Colonic mucosa (tissue), 4 donors: Measurements from ENCODE around the gene FAM47B. TPM values are rescaled to one million over a fixed set of nuclear protein-coding genes. Genes with fewer than 3 reads are reported as not detected.

Experiments
- DNase-seq: peaks from one replicate; pipeline ENCODE4 v3.0.0-alpha.2; 2020
- H3K27ac ChIP-seq: fragments of 200-600 bp; one replicate; pipeline ENCODE4 v1.8.0; 2021
- H3K27me3 ChIP-seq: fragments of 200-600 bp; one replicate; pipeline ENCODE4 v1.8.0; 2021
- H3K36me3 ChIP-seq: fragments of 200-600 bp; one replicate; pipeline ENCODE4 v1.8.0; 2021
- H3K4me1 ChIP-seq: fragments of 200-600 bp; one replicate; pipeline ENCODE4 v1.8.0; 2021; ENCODE audit warnings: mild to moderate bottlenecking
- H3K4me3 ChIP-seq: fragments of 200-600 bp; one replicate; pipeline ENCODE4 v1.8.0; 2021
- H3K9ac ChIP-seq, 2 donors: one replicate each; pipeline ENCODE4 v1.7.0; 2013; ENCODE audit warnings: control low read depth in 2 of 2, low read depth in 2 of 2, low read length in 2 of 2
- H3K9me3 ChIP-seq: fragments of 200-600 bp; one replicate; pipeline ENCODE4 v1.8.0; 2021
- CTCF ChIP-seq: fragments of 200-600 bp; IDR thresholded peaks from one replicate; pipeline ENCODE4 v1.8.0; 2022; ENCODE audit warnings: antibody characterized with exemption, mild to moderate bottlenecking
- intact Hi-C: fragments of 100-400 bp; cut with DNase I; formaldehyde crosslinking; loops from one replicate; pipeline ENCODE4 v1.14.1; 2022
- total RNA-seq, 2 donors: library from RNA; stranded (reverse); fragmentation: NEBNext Ultra II Directional in 1 of 2; extraction: Animal tissue kit (Norgen Biotek cat#: 25700) in 1 of 2; gene quantifications; one replicate each; pipeline ENCODE4 v1.2.1, GENCODE V29; 2021
- donor health status: healthy.
- donor health status: DM: no; HTN: no; CAD: no.
- donor health status: DM: no; HTN: no; CAD: no.

The FAM47B gene
- total RNA-seq, 2 donors from 2014 or later = not detected

GRCh38 chrX:34943235-34943634 lies 639 bp downstream of the FAM47B start:
- Histone ChIP-seq H3K36me3 (no peaks in the 10 kb centered on the region), H3K27me3 (no peaks in the 10 kb centered on the region), H3K4me1 (no peaks in the 10 kb centered on the region), H3K4me3 (no peak overlapping the region), H3K9ac (no peak overlapping the region), H3K27ac (no peak overlapping the region), H3K9me3 (no peaks in the 10 kb centered on the region)
- DNase-seq = no peak
- no peak for TF ChIP-seq CTCF
- intact Hi-C loops = no loop called here

- Histone ChIP-seq H3K9ac (no peak overlapping the region), H3K4me3 (no peak overlapping the region), H3K27me3 (no peaks in the 10 kb centered on the region), H3K36me3 (no peaks in the 10 kb centered on the region), H3K9me3 (no peaks in the 10 kb centered on the region), H3K4me1 (no peaks in the 10 kb centered on the region), H3K27ac (no peak overlapping the region)
- no peak for TF ChIP-seq CTCF
- no peak for DNase-seq
- intact Hi-C loops = no loop called here
Measured at GRCh38 chrX:34956916-34957315, 14.3 kb downstream of the FAM47B start.

- H3K36me3 ChIP-seq = no peaks in the 10 kb centered on the region
- no peak for DNase-seq
- no peaks in the 10 kb centered on the region for H3K27me3 ChIP-seq
- no peak overlapping the region for H3K27ac ChIP-seq
- H3K9me3 ChIP-seq = no peaks in the 10 kb centered on the region
- no peaks in the 10 kb centered on the region for H3K4me1 ChIP-seq
- intact Hi-C loops = no loop called here
- TF ChIP-seq CTCF = no peak
- H3K9ac ChIP-seq = no peak overlapping the region
- no peak overlapping the region for H3K4me3 ChIP-seq
Measured at GRCh38 chrX:34961662-34962061, 19.1 kb downstream of the FAM47B start.

- Histone ChIP-seq H3K27ac (no peak overlapping the region), H3K27me3 (no peaks in the 10 kb centered on the region), H3K9ac (no peak overlapping the region), H3K9me3 (no peaks in the 10 kb centered on the region), H3K36me3 (no peaks in the 10 kb centered on the region), H3K4me1 (no peaks in the 10 kb centered on the region), H3K4me3 (no peak overlapping the region)
- DNase-seq = no peak
- intact Hi-C loops = no loop called here
- TF ChIP-seq CTCF = no peak
Measured at GRCh38 chrX:34972206-34972605, 29.6 kb downstream of the FAM47B start.

GRCh38 chrX:34978171-34978570 lies 35.6 kb downstream of the FAM47B start:
- no peak overlapping the region for H3K9ac ChIP-seq
- H3K4me1 ChIP-seq = no peaks in the 10 kb centered on the region
- no peak overlapping the region for H3K4me3 ChIP-seq
- DNase-seq = no peak
- TF ChIP-seq CTCF = no peak
- intact Hi-C loops = no loop called here
- no peaks in the 10 kb centered on the region for H3K9me3 ChIP-seq
- H3K36me3 ChIP-seq = no peaks in the 10 kb centered on the region
- no peaks in the 10 kb centered on the region for H3K27me3 ChIP-seq
- no peak overlapping the region for H3K27ac ChIP-seq

GRCh38 chrX:34987646-34988045 lies 45.0 kb downstream of the FAM47B start:
- Histone ChIP-seq H3K4me1 (no peaks in the 10 kb centered on the region), H3K9ac (no peak overlapping the region), H3K4me3 (no peak overlapping the region), H3K36me3 (no peaks in the 10 kb centered on the region), H3K27ac (no peak overlapping the region), H3K9me3 (no peaks in the 10 kb centered on the region), H3K27me3 (no peaks in the 10 kb centered on the region)
- TF ChIP-seq CTCF = no peak
- DNase-seq = no peak
- intact Hi-C loops = no loop called here
